HCT116 (cell line): ENCODE measurements around the gene SNAPC4. TPM values are rescaled to one million over a fixed set of nuclear protein-coding genes. Genes with fewer than 3 reads are reported as not detected.

Experiments used
- ATAC-seq: fragments of 200-7000 bp; cut with Tn5 transposase; 2 replicates; pipeline ENCODE4 v1.9.1; 2020; ENCODE audit warnings: mild to moderate bottlenecking, moderate library complexity
- BruUV-seq: library from RNA; stranded (reverse); fragments of 400-500 nt; replicated peaks from 2 replicates; lab custom pipeline; 2021; lab: Mats Ljungman, UMichigan
- CTCF ChIA-PET: fragments of 300-600 bp; sonication (Branson Sonifier 250); formaldehyde crosslinking; loops from one replicate; lab custom pipeline; 2021; ENCODE audit warnings: antibody characterized with exemption; lab: Charles Lee
- POLR2A ChIA-PET: fragments of 300-600, 350-600 bp; sonication (Branson Sonifier 250); formaldehyde crosslinking; loops from one replicate; lab custom pipeline; 2021; ENCODE audit warnings: antibody characterized with exemption; lab: Charles Lee
- RAD21 ChIA-PET, 2 experiments: fragments of 300-600 bp; sonication (Branson Sonifier 250); formaldehyde crosslinking; loops; one replicate each; lab custom pipeline; 2023; ENCODE audit warnings: low total read pairs in 2 of 2; ENCODE audit not compliant: uncharacterized antibody in 2 of 2, unreplicated experiment in 2 of 2, low non-redundant PET in 1 of 2; lab: Charles Lee
- DNase-seq: peaks from one replicate; pipeline ENCODE4 v3.0.0-alpha.2; 2010; ENCODE audit warnings: low read depth, low spot score
- H2AFZ ChIP-seq: fragments of 200-600 bp; shearing (Covaris generic), sonication (generic); 2 replicates; pipeline ENCODE4 v1.6.1; 2017; ENCODE audit warnings: low read depth, mixed run types, mixed read lengths, antibody characterized with exemption, low read length; ENCODE audit not compliant: poor library complexity, severe bottlenecking
- H3K27ac ChIP-seq: 2 replicates; pipeline ENCODE4 v1.5.1; 2012; ENCODE audit warnings: low read depth, low read length
- H3K27me3 ChIP-seq: fragments of 200-600 bp; sonication (generic); 2 replicates; pipeline ENCODE4 v1.6.1; 2016; ENCODE audit warnings: mixed run types, low read length, mixed read lengths; ENCODE audit not compliant: insufficient read depth
- H3K36me3 ChIP-seq, 2 experiments: fragments of 200-500 bp in 1 of 2; fragments of 200-600 bp in 1 of 2; sonication (Bioruptor generic) in 1 of 2; sonication (generic) in 1 of 2; 2 replicates each; pipeline versions ENCODE4 v1.5.1 to v1.6.1; 2014 to 2016; ENCODE audit warnings: low read length in 2 of 2, inconsistent platforms in 1 of 2, mixed read lengths in 1 of 2, mixed run types in 1 of 2; ENCODE audit not compliant: insufficient read depth in 2 of 2, control insufficient read depth in 1 of 2
- H3K4me1 ChIP-seq, 2 experiments: fragments of 200-600 bp in 1 of 2; sonication (generic) in 1 of 2; 2 replicates each; pipeline versions ENCODE4 v1.5.1 to v1.6.1; 2012 to 2017; ENCODE audit warnings: low read length in 2 of 2, inconsistent platforms in 1 of 2, mild to moderate bottlenecking in 1 of 2, mixed read lengths in 1 of 2, mixed run types in 1 of 2, moderate library complexity in 1 of 2; ENCODE audit not compliant: insufficient read depth in 2 of 2, control insufficient read depth in 1 of 2
- H3K4me2 ChIP-seq: fragments of 200-600 bp; sonication (generic); 2 replicates; pipeline ENCODE4 v1.6.1; 2017; ENCODE audit warnings: mixed run types, low read length, mixed read lengths
- H3K4me3 ChIP-seq, 2 experiments: fragments of 200-600 bp in 1 of 2; sonication (generic) in 1 of 2; replicated peaks in 1 of 2; 2 replicates each; pipeline ENCODE4 v1.5.1; 2011 to 2016; ENCODE audit warnings: low read length in 2 of 2, control low read depth in 1 of 2, low read depth in 1 of 2, mild to moderate bottlenecking in 1 of 2, mixed read lengths in 1 of 2, mixed run types in 1 of 2
- H3K79me2 ChIP-seq: fragments of 200-600 bp; sonication (generic); 2 replicates; pipeline ENCODE4 v1.6.1; 2017; ENCODE audit warnings: mild to moderate bottlenecking, mixed run types, low read length, moderate library complexity, mixed read lengths; ENCODE audit not compliant: insufficient read depth
- H3K9ac ChIP-seq: fragments of 200-600 bp; sonication (generic); 2 replicates; pipeline ENCODE4 v1.6.1; 2016; ENCODE audit warnings: low read length, mixed read lengths
- H3K9me2 ChIP-seq: fragments of 200-600 bp; sonication (generic), shearing (Covaris generic); 2 replicates; pipeline ENCODE4 v1.6.1; 2017; ENCODE audit warnings: mixed run types, mild to moderate bottlenecking, moderate library complexity; ENCODE audit not compliant: insufficient read depth
- H3K9me3 ChIP-seq, 2 experiments: fragments of 200-500 bp in 1 of 2; fragments of 200-600 bp in 1 of 2; sonication (Bioruptor generic) in 1 of 2; sonication (generic) in 1 of 2; 2 replicates each; pipeline ENCODE4 v1.6.1; 2014 to 2017; ENCODE audit warnings: low read length in 2 of 2, mixed read lengths in 2 of 2, inconsistent platforms in 1 of 2, low read depth in 1 of 2, mild to moderate bottlenecking in 1 of 2, mixed run types in 1 of 2, moderate library complexity in 1 of 2; ENCODE audit not compliant: control insufficient read depth in 1 of 2, insufficient read depth in 1 of 2
- H4K20me1 ChIP-seq: fragments of 200-600 bp; sonication (generic), shearing (Covaris generic); 2 replicates; pipeline ENCODE4 v1.6.1; 2017; ENCODE audit warnings: mixed run types, mild to moderate bottlenecking, moderate library complexity; ENCODE audit not compliant: insufficient read depth
- CBX3 ChIP-seq: IDR thresholded peaks from 2 replicates; pipeline ENCODE4 v1.6.1; 2012; ENCODE audit warnings: low read depth
- EGR1 ChIP-seq: IDR thresholded peaks from 2 replicates; pipeline ENCODE4 v1.6.1; 2012; ENCODE audit warnings: low read depth
- POLR2A ChIP-seq: IDR thresholded peaks from 2 replicates; pipeline ENCODE4 v1.7.0; 2011; ENCODE audit warnings: borderline replicate concordance; ENCODE audit not compliant: insufficient read depth, insufficient read length; ENCODE audit errors: extremely low read depth
- REST ChIP-seq: IDR thresholded peaks from 2 replicates; pipeline ENCODE4 v1.6.1; 2012; ENCODE audit warnings: low read depth
- ZBTB33 ChIP-seq: IDR thresholded peaks from 2 replicates; pipeline ENCODE4 v1.6.1; 2011; ENCODE audit warnings: mild to moderate bottlenecking, low read length, moderate library complexity; ENCODE audit not compliant: insufficient replicate concordance; ENCODE audit errors: extremely low read depth
- intact Hi-C: fragments of 100-400 bp; cut with micrococcal nuclease; formaldehyde crosslinking; loops from 2 replicates; pipeline ENCODE4 v1.10.0; 2022
- total RNA-seq: library from RNA; stranded (reverse); gene quantifications from one replicate; pipeline ENCODE4 v1.2.1, GENCODE V29; 2021; ENCODE audit not compliant: unreplicated experiment

SNAPC4 gene
- total RNA-seq, 1 experiment from 2014 or later = 20.4 TPM

GRCh38 chr9:136357202-136357725, 42.7 kb downstream of the SNAPC4 start (continued):
- TF ChIP-seq REST = no peak

- POLR2A ChIA-PET = no interaction called here
- RAD21 ChIA-PET = no interaction called here
- intact Hi-C loops = no loop called here
- Histone ChIP-seq H3K9ac (no peak overlapping the region), H3K9me3 (no peaks in the 10 kb centered on the region), H3K27ac (no peak overlapping the region), H2AFZ (no peak overlapping the region), H3K79me2 (no peaks in the 10 kb centered on the region), H3K27me3 (no peaks in the 10 kb centered on the region), H3K4me1 (peaks cover 9 to 22% of the 10 kb centered on the region in 2 experiments; a peak in 3 of 4 replicates), H3K4me3 (no peak overlapping the region), H4K20me1 (no peaks in the 10 kb centered on the region), H3K9me2 (no peaks in the 10 kb centered on the region)
- no peak for ATAC-seq
- CTCF ChIA-PET = no interaction called here
- BruUV-seq = no TSS peak
- TF ChIP-seq ZBTB33 = no peak
- TF ChIP-seq POLR2A = no peak
- TF ChIP-seq EGR1 = no peak
- TF ChIP-seq CBX3 = no peak
- TF ChIP-seq, all 23 proteins: peak for 0
- Histone ChIP-seq H3K36me3 (no peaks in the 10 kb centered on the region; a peak in 1 of 4 replicates), H3K4me2 (peak overlapping the region; percentile 32)
- DNase-seq = no peak
Observed at GRCh38 chr9:136355616-136356557, 44.1 kb downstream of the SNAPC4 start.
